ENCODE data around the gene CLEC9A. TPM values are rescaled to one million over a fixed set of nuclear protein-coding genes. Genes with fewer than 3 reads are reported as not detected.

Gene CLEC9A
- total and polyA plus RNA-seq, 5 donors from 2014 or later: not detected

DNA sequence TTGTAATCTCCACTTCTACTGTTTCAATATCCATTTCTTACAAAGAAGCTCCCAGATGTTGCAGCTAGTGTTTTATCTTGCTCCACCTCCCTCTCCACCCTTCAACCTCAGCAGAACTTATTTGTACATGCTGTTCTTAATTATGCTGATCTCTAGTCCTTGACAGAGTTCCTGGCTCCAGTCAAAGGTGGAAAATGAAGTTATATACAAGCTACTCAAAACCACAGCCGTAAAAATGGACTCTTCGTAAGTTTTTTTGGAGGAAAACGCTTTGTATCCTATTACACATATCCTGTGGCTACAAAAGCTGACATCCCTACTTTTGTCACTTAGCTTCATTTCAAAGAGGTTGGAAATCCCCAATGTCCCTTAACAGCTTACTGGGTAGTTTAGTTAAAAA is 67.0 kb downstream of the CLEC9A start:
- H3K4me1 ChIP-seq (ENCODE audit: control insufficient read depth, insufficient read depth, low read length, poor library complexity, severe bottlenecking): no peaks in the 10 kb centered on the region
- ATAC-seq (ENCODE audit: low read depth in 2 of 2): no peak
- DNase-seq: no peak
- H3K4me3 ChIP-seq (ENCODE audit: low read depth, low read length): no peak overlapping the region
- no peak overlapping the region for H3K27ac ChIP-seq (ENCODE audit: insufficient read depth, low read length, poor library complexity, severe bottlenecking)
- Mint-ChIP-seq H3K4me3 (no peak overlapping the region), H3K9me3 (peaks cover 0 to 2% (median 0%) of the 10 kb centered on the region in 7 donors), H3K27ac (no peak overlapping the region), H3K36me3 (no peaks in the 10 kb centered on the region), H3K4me1 (no peaks in the 10 kb centered on the region), H3K27me3 (peaks cover 5% of the 10 kb centered on the region)
- no peaks in the 10 kb centered on the region for H3K9me3 ChIP-seq (ENCODE audit: control insufficient read depth in 2 of 2, low read length in 2 of 2)
- no peaks in the 10 kb centered on the region for H3K36me3 ChIP-seq (ENCODE audit: control insufficient read depth, insufficient read depth, low read length)
- peaks cover 7% of the 10 kb centered on the region for H3K27me3 ChIP-seq (ENCODE audit: control insufficient read depth, insufficient read depth, low read length)

DNA sequence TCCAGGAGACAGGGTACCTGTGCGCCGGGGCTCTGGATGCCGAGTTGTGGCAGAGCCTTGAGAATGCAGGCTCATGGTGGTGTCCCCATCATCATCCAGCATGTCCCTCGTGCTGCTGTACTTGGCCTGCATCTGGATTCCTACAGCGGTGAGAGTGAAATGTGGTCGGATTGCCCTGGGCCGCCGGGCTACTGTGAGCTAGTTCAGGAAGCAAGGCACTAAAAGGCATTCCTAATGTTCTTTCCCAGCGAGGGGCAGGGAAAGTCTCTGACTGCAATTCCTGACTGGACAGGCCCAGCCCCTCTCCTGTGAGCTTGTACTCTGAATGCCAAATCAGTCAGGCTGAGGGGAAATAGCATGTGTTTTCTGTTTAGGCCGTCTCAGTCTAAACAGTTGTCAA is 68.3 kb downstream of the CLEC9A start, which contains the start of gene CLEC1A:
CLEC1A (minus strand) TSS at position 195 of the 400 bp plus-strand sequence; CDS start at position 132, 63 bp downstream.
- Mint-ChIP-seq H3K4me1 (no peaks in the 10 kb centered on the region), H3K36me3 (no peaks in the 10 kb centered on the region), H3K4me3 (no peak within 1 kb of the TSS), H3K27me3 (peaks cover 5% of the 10 kb centered on the region), H3K9me3 (peaks cover 0 to 5% (median 0%) of the 10 kb centered on the region in 7 donors), H3K27ac (no peak within 1 kb of the TSS)
- DNase-seq (no peak), ATAC-seq (ENCODE audit: low read depth in 2 of 2) (no peak)
- no peak within 1 kb of the TSS for H3K4me3 ChIP-seq (ENCODE audit: low read depth, low read length)
- H3K4me1 ChIP-seq (ENCODE audit: control insufficient read depth, insufficient read depth, low read length, poor library complexity, severe bottlenecking): no peaks in the 10 kb centered on the region
- H3K9me3 ChIP-seq (ENCODE audit: control insufficient read depth in 2 of 2, low read length in 2 of 2): no peaks in the 10 kb centered on the region
- H3K36me3 ChIP-seq (ENCODE audit: control insufficient read depth, insufficient read depth, low read length): no peaks in the 10 kb centered on the region
- peaks cover 7% of the 10 kb centered on the region for H3K27me3 ChIP-seq (ENCODE audit: control insufficient read depth, insufficient read depth, low read length)
- no peak within 1 kb of the TSS for H3K27ac ChIP-seq (ENCODE audit: insufficient read depth, low read length, poor library complexity, severe bottlenecking)

DNA sequence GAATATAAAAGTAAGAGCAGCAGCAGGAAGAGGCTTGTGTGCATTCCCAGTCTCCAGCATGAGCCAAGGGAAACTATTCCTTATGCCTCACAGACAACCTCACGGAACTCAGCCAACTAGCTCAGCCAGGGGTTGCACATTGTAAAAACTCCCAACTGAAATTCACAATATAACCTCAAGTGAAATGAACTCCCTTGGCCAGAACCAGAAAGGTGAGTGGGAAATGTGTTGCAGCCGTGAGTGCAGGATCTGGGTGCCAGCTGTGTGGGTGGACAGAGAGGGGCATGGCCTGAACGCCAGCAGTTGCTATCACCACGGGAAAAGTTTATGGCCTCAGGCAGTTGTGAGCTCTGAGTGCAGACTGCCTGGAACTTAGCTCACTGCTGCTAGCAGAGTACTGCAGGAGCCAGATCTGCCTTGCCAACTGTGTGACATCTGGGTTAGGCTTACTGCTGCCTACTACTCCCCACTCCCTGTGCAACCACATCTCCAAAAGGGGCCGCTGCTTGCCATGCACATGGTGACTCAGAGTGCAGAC is 70.6 kb downstream of the CLEC9A start:
- H3K4me3 ChIP-seq (ENCODE audit: low read depth, low read length): no peak overlapping the region
- peaks cover 2% of the 10 kb centered on the region for H3K27me3 ChIP-seq (ENCODE audit: control insufficient read depth, insufficient read depth, low read length)
- peaks cover 0 to 8% (median 6%) of the 10 kb centered on the region in 7 donors for H3K9me3 Mint-ChIP-seq
- no peaks in the 10 kb centered on the region for H3K36me3 Mint-ChIP-seq
- no peaks in the 10 kb centered on the region for H3K9me3 ChIP-seq (ENCODE audit: control insufficient read depth in 2 of 2, low read length in 2 of 2)
- peaks cover 20% of the 10 kb centered on the region for H3K27me3 Mint-ChIP-seq
- DNase-seq: no peak
- no peak overlapping the region for H3K4me3 Mint-ChIP-seq
- H3K36me3 ChIP-seq (ENCODE audit: control insufficient read depth, insufficient read depth, low read length): no peaks in the 10 kb centered on the region
- H3K27ac ChIP-seq (ENCODE audit: insufficient read depth, low read length, poor library complexity, severe bottlenecking): no peak overlapping the region
- no peak for ATAC-seq (ENCODE audit: low read depth in 2 of 2)
- no peaks in the 10 kb centered on the region for H3K4me1 Mint-ChIP-seq
- H3K4me1 ChIP-seq (ENCODE audit: control insufficient read depth, insufficient read depth, low read length, poor library complexity, severe bottlenecking): no peaks in the 10 kb centered on the region
- no peak overlapping the region for H3K27ac Mint-ChIP-seq

DNA sequence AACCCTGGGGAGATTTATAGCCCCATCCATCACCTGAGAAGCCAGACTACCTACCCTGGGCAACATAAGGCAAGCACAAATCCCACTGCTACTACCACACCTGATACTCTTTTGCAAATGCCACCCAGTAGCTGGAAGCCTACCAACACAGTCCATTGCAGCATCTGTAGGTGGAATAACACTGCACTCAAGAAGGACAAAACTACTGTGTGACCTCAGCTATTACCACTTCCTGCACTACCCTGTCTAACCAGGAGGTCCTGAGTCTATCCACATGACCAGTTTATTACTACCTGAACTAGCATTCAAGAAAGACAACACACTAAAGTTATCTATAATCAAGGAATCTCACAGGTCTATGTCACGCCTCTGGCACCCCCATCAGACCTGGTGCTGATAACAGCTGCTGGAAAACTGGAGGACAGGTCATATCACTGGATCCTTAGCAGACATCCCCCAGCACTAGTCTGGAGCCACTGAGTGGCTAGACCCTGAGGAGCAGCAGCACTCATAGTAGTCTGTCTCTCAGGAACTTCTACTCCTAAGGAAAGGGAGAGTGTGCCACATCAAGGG is 71.3 kb downstream of the CLEC9A start:
- Mint-ChIP-seq H3K27ac (no peak overlapping the region), H3K27me3 (peaks cover 22% of the 10 kb centered on the region), H3K4me3 (no peak overlapping the region), H3K36me3 (no peaks in the 10 kb centered on the region), H3K4me1 (no peaks in the 10 kb centered on the region), H3K9me3 (peaks cover 0 to 8% (median 6%) of the 10 kb centered on the region in 7 donors)
- DNase-seq (no peak), ATAC-seq (ENCODE audit: low read depth in 2 of 2) (no peak)
- no peaks in the 10 kb centered on the region for H3K36me3 ChIP-seq (ENCODE audit: control insufficient read depth, insufficient read depth, low read length)
- no peak overlapping the region for H3K4me3 ChIP-seq (ENCODE audit: low read depth, low read length)
- no peaks in the 10 kb centered on the region for H3K27me3 ChIP-seq (ENCODE audit: control insufficient read depth, insufficient read depth, low read length)
- H3K27ac ChIP-seq (ENCODE audit: insufficient read depth, low read length, poor library complexity, severe bottlenecking): no peak overlapping the region
- H3K4me1 ChIP-seq (ENCODE audit: control insufficient read depth, insufficient read depth, low read length, poor library complexity, severe bottlenecking): no peaks in the 10 kb centered on the region
- H3K9me3 ChIP-seq (ENCODE audit: control insufficient read depth in 2 of 2, low read length in 2 of 2): no peaks in the 10 kb centered on the region

DNA sequence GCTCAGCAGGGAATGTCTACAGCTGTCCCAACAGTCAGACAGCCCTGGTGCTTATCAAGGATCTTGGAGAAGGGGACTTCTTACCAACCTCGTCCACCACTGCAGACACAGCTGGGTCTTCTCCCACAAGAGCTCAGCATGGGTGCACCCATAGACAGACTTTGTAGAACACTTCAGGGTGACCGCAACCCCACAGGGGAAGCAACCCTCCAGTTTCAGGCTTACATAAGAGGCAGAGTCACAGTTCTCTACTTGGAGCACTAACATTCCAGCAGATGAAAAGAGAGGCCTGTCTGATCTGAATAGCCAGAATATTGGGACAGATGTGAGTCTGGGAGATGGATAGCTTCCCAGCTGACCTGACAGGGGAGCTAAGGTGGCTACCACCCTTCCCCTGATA is 71.8 kb downstream of the CLEC9A start:
- Mint-ChIP-seq H3K4me3 (no peak overlapping the region), H3K27me3 (peaks cover 22% of the 10 kb centered on the region), H3K36me3 (no peaks in the 10 kb centered on the region), H3K4me1 (no peaks in the 10 kb centered on the region), H3K27ac (no peak overlapping the region), H3K9me3 (peaks cover 0 to 8% (median 6%) of the 10 kb centered on the region in 7 donors)
- no peaks in the 10 kb centered on the region for H3K36me3 ChIP-seq (ENCODE audit: control insufficient read depth, insufficient read depth, low read length)
- no peak for DNase-seq
- no peaks in the 10 kb centered on the region for H3K4me1 ChIP-seq (ENCODE audit: control insufficient read depth, insufficient read depth, low read length, poor library complexity, severe bottlenecking)
- no peak overlapping the region for H3K4me3 ChIP-seq (ENCODE audit: low read depth, low read length)
- ATAC-seq (ENCODE audit: low read depth in 2 of 2): no peak
- H3K27me3 ChIP-seq (ENCODE audit: control insufficient read depth, insufficient read depth, low read length): no peaks in the 10 kb centered on the region
- no peak overlapping the region for H3K27ac ChIP-seq (ENCODE audit: insufficient read depth, low read length, poor library complexity, severe bottlenecking)
- no peaks in the 10 kb centered on the region for H3K9me3 ChIP-seq (ENCODE audit: control insufficient read depth in 2 of 2, low read length in 2 of 2)

DNA sequence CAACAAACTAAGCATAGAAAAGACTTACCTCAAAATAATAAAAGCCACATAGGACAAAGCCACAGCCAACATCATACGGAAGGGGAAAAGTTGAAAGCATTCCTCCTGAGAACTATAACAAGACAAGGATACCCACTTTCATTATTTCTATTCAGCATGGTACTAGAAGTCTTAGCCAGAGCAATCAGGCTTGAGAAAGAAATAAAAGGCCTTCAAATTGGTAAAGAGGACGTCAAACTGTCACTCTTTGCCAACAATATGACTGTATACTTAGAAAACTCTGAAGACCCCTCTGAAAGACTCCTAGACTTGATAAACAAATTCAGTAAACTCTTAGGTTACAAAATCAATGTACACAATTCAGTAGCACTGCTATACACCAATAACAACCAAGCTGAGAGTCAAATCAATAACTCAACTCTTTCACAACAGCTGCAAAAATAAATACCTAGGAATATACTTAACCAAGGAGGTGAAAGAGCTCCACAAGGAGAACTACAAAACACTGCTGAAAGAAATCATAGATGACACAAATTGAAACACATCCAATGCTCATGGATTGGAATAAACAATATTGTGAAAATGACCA is 79.9 kb downstream of the CLEC9A start:
- Mint-ChIP-seq H3K4me3 (no peak overlapping the region), H3K4me1 (no peaks in the 10 kb centered on the region), H3K9me3 (peaks cover 0 to 5% (median 0%) of the 10 kb centered on the region in 7 donors), H3K27ac (no peak overlapping the region), H3K36me3 (no peaks in the 10 kb centered on the region), H3K27me3 (peaks cover 25% of the 10 kb centered on the region)
- Histone ChIP-seq H3K27ac (ENCODE audit: insufficient read depth, low read length, poor library complexity, severe bottlenecking) (no peak overlapping the region), H3K9me3 (ENCODE audit: control insufficient read depth in 2 of 2, low read length in 2 of 2) (no peaks in the 10 kb centered on the region), H3K4me3 (ENCODE audit: low read depth, low read length) (no peak overlapping the region), H3K36me3 (ENCODE audit: control insufficient read depth, insufficient read depth, low read length) (no peaks in the 10 kb centered on the region), H3K4me1 (ENCODE audit: control insufficient read depth, insufficient read depth, low read length, poor library complexity, severe bottlenecking) (no peaks in the 10 kb centered on the region), H3K27me3 (ENCODE audit: control insufficient read depth, insufficient read depth, low read length) (no peaks in the 10 kb centered on the region)
- DNase-seq: no peak
- no peak for ATAC-seq (ENCODE audit: low read depth in 2 of 2)

DNA sequence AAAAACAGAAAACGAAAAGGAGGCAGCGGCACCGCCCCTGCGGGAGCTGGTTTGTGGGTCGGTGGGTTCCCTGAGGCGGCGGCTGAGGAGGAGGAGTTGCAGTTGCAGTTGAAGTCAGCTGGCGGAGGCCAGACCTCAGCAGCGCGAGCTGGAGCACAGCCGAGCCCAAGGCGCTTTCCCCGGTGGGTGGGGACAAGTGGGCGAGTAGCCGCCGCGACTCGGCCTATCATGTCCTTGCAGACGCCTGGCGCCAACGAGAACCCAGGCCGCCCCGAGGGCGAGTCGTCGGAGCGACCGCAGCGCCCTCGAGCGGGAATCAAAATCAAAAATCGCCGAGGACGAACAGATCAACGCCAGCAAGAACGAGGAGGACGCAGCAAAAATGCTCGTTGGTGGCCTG is 81.0 kb downstream of the CLEC9A start:
- H3K4me3 Mint-ChIP-seq: no peak overlapping the region
- DNase-seq (no peak), ATAC-seq (ENCODE audit: low read depth in 2 of 2) (no peak)
- Histone ChIP-seq H3K4me1 (ENCODE audit: control insufficient read depth, insufficient read depth, low read length, poor library complexity, severe bottlenecking) (no peaks in the 10 kb centered on the region), H3K27ac (ENCODE audit: insufficient read depth, low read length, poor library complexity, severe bottlenecking) (no peak overlapping the region), H3K36me3 (ENCODE audit: control insufficient read depth, insufficient read depth, low read length) (no peaks in the 10 kb centered on the region), H3K27me3 (ENCODE audit: control insufficient read depth, insufficient read depth, low read length) (no peaks in the 10 kb centered on the region), H3K9me3 (ENCODE audit: control insufficient read depth in 2 of 2, low read length in 2 of 2) (no peaks in the 10 kb centered on the region), H3K4me3 (ENCODE audit: low read depth, low read length) (no peak overlapping the region)
- no peaks in the 10 kb centered on the region for H3K4me1 Mint-ChIP-seq
- H3K27ac Mint-ChIP-seq: no peak overlapping the region
- peaks cover 17% of the 10 kb centered on the region for H3K27me3 Mint-ChIP-seq
- H3K9me3 Mint-ChIP-seq: peaks cover 0 to 1% (median 0%) of the 10 kb centered on the region in 7 donors
- H3K36me3 Mint-ChIP-seq: no peaks in the 10 kb centered on the region

DNA sequence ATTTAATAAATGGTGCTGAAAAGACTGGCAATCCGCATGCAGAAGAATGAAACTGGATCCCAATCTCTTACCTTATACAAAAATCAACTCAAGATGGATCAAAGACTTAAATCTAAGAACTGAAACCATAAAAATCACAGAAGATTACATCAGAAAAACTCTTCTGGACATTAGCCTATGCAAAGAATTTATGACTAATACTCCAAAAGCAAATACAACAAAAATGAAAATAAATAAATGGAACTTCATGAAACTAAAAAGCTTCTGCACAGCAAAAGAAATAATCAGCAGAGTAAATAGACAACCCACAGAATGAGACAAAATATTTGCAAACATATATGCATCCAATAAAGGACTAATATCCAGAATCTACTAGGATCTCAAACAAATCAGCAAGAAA is 82.6 kb downstream of the CLEC9A start:
- no peak overlapping the region for H3K4me3 ChIP-seq (ENCODE audit: low read depth, low read length)
- H3K27ac Mint-ChIP-seq: no peak overlapping the region
- H3K27ac ChIP-seq (ENCODE audit: insufficient read depth, low read length, poor library complexity, severe bottlenecking): no peak overlapping the region
- H3K36me3 ChIP-seq (ENCODE audit: control insufficient read depth, insufficient read depth, low read length): no peaks in the 10 kb centered on the region
- no peaks in the 10 kb centered on the region for H3K36me3 Mint-ChIP-seq
- no peaks in the 10 kb centered on the region for H3K27me3 ChIP-seq (ENCODE audit: control insufficient read depth, insufficient read depth, low read length)
- ATAC-seq (ENCODE audit: low read depth in 2 of 2) (no peak), DNase-seq (no peak)
- no peak overlapping the region for H3K4me3 Mint-ChIP-seq
- no peaks in the 10 kb centered on the region for H3K9me3 ChIP-seq (ENCODE audit: control insufficient read depth in 2 of 2, low read length in 2 of 2)
- H3K4me1 Mint-ChIP-seq: no peaks in the 10 kb centered on the region
- H3K4me1 ChIP-seq (ENCODE audit: control insufficient read depth, insufficient read depth, low read length, poor library complexity, severe bottlenecking): no peaks in the 10 kb centered on the region
- peaks cover 17% of the 10 kb centered on the region for H3K27me3 Mint-ChIP-seq
- peaks cover 0 to 1% (median 0%) of the 10 kb centered on the region in 7 donors for H3K9me3 Mint-ChIP-seq
